NCI-H1092 treated with DMSO at 0.1 percent for 48 hours (cell line): ENCODE measurements around the gene MED12L.

ENCODE experiments used
- DNase-seq: peaks from one replicate; lab custom pipeline; 2025; lab: John Stamatoyannopoulos, UW

Gene MED12L

GRCh38 chr3:151319628-151320027 lies 234.2 kb downstream of the MED12L start:
- no peak for DNase-seq

- DNase-seq: no peak
Measured at GRCh38 chr3:151320131-151320530, 234.7 kb downstream of the MED12L start.

- no peak for DNase-seq
Measured at GRCh38 chr3:151321526-151321925, 236.1 kb downstream of the MED12L start.

GRCh38 chr3:151322511-151322910 lies 237.0 kb downstream of the MED12L start:
- no peak for DNase-seq

- DNase-seq: no peak
Measured at GRCh38 chr3:151327571-151328198, 242.2 kb downstream of the MED12L start.

- no peak for DNase-seq
Measured at GRCh38 chr3:151328298-151328995, 243.0 kb downstream of the MED12L start.

- DNase-seq: no peak
Measured at GRCh38 chr3:151329363-151329762, 243.9 kb downstream of the MED12L start, which contains the start of gene P2RY13. Gene P2RY13 (minus strand): TSS chr3:151329549. CDS start chr3:151329528, 21 bp downstream.

- DNase-seq: no peak
Measured at GRCh38 chr3:151330379-151330778, 244.9 kb downstream of the MED12L start.

GRCh38 chr3:151330899-151331298 lies 245.4 kb downstream of the MED12L start:
- no peak for DNase-seq

- no peak for DNase-seq
Measured at GRCh38 chr3:151331696-151332095, 246.2 kb downstream of the MED12L start.

- no peak for DNase-seq
Measured at GRCh38 chr3:151345859-151346258, 260.4 kb downstream of the MED12L start.

- DNase-seq: no peak
Measured at GRCh38 chr3:151346292-151346691, 260.8 kb downstream of the MED12L start.

- no peak for DNase-seq
Measured at GRCh38 chr3:151347432-151347831, 262.0 kb downstream of the MED12L start.

- no peak for DNase-seq
Measured at GRCh38 chr3:151350656-151351055, 265.2 kb downstream of the MED12L start.

- DNase-seq: no peak
Measured at GRCh38 chr3:151351219-151351618, 265.8 kb downstream of the MED12L start.

- no peak for DNase-seq
Measured at GRCh38 chr3:151351648-151352047, 266.2 kb downstream of the MED12L start.

GRCh38 chr3:151356794-151357462 lies 271.5 kb downstream of the MED12L start:
- no peak for DNase-seq

- DNase-seq: no peak
Measured at GRCh38 chr3:151357463-151357850, 272.0 kb downstream of the MED12L start.

- no peak for DNase-seq
Measured at GRCh38 chr3:151362751-151363174, 277.3 kb downstream of the MED12L start.

GRCh38 chr3:151366993-151367392 lies 281.5 kb downstream of the MED12L start:
- no peak for DNase-seq

GRCh38 chr3:151367448-151367847 lies 282.0 kb downstream of the MED12L start:
- no peak for DNase-seq

GRCh38 chr3:151371526-151371925 lies 286.1 kb downstream of the MED12L start:
- DNase-seq: no peak
